Measurements from ENCODE around the gene AOAH.

The AOAH gene

DNA sequence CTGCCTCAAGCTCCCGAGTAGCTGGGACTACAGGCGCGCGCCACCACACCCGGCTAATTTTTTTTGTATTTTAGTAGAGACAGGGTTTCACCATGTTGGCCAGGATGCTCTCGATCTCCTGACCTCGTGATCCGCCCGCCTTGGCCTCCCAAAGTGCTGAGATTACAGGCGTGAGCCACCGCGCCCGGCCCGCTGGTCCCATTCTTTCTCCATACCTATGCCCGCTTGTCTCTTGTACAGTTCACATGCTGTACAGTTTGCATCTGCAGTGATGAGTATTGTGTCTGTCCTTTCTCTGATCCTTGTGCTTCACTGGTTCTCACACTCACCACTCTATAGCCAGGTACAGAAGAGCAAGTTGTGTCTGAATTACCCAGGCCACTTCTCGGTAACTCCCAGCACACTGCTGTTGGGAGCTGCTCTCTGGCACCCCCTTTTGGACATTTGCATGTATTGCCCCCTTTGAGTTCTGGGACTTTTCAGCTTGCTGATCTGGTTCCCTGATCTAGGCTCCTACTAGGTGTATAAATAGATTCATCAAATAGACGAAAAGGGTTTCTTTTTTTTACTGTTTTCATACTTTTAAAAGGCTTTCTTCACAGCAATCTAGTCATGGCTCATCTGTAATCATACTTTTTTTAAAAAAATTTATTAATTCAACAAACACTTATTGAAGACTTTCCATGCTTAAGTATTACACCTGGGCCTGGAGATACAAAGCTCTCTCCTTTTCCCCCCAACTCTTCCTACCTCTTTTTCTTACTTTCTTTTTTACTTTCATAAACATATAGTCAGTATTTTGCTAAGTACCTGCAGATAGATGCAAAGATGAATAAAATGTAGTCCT is 53.5 kb downstream of the AOAH start:
- DNase-seq (ENCODE audit: low read depth), result no peak
- no peak overlapping the region for H3K4me3 ChIP-seq (ENCODE audit: low read length)
- TF ChIP-seq, protein P1, sequence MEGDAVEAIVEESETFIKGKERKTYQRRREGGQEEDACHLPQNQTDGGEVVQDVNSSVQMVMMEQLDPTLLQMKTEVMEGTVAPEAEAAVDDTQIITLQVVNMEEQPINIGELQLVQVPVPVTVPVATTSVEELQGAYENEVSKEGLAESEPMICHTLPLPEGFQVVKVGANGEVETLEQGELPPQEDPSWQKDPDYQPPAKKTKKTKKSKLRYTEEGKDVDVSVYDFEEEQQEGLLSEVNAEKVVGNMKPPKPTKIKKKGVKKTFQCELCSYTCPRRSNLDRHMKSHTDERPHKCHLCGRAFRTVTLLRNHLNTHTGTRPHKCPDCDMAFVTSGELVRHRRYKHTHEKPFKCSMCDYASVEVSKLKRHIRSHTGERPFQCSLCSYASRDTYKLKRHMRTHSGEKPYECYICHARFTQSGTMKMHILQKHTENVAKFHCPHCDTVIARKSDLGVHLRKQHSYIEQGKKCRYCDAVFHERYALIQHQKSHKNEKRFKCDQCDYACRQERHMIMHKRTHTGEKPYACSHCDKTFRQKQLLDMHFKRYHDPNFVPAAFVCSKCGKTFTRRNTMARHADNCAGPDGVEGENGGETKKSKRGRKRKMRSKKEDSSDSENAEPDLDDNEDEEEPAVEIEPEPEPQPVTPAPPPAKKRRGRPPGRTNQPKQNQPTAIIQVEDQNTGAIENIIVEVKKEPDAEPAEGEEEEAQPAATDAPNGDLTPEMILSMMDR (conservative IDR thresholded peaks at IDR 0.05; ENCODE audit: low read depth, low read length), result peak; percentile 98

DNA sequence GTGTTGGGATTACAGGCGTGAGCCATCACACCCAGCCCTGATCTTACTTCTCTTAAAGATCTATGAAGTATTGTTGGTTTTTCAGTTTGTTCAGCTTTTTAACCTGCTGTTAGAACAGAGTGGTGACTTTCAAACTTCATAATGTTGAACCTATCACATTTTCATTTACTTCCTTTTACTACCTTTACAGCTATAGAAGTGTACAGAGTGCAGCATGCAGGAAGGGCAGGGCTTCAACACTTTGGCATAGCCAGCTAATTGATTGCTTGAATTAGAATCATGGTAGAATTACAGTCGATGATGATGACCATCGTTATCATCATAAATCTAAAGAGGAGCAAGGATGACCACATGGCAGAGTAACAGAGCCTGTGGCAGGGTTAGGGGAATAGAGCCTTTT is 55.5 kb downstream of the AOAH start:
- H3K4me3 ChIP-seq (ENCODE audit: low read length), result no peak overlapping the region
- no peak for DNase-seq (ENCODE audit: low read depth)
- TF ChIP-seq, protein P1 (conservative IDR thresholded peaks at IDR 0.05; ENCODE audit: low read depth, low read length), result no peak

DNA sequence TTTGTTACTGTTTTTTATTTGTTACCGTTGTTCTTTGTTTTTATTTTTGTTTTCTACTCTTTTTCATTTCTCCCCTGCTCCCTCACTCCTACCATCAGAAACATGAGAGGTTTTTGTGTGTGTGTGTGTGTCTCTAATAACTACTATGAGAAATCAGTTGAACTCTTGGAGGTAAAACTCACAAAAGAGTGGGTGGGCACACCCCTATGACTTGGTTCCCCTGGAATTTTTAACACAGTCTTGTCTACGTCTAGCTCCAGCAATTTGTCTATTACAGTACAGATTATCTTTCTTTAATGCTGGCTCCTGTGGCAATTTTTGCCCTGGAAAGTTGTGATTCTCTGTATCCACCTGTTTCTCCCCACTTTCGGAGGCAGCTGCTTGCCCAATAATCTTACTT is 56.2 kb downstream of the AOAH start:
- no peak overlapping the region for H3K4me3 ChIP-seq (ENCODE audit: low read length)
- no peak for DNase-seq (ENCODE audit: low read depth)
- TF ChIP-seq, protein P1 (conservative IDR thresholded peaks at IDR 0.05; ENCODE audit: low read depth, low read length), result no peak

DNA sequence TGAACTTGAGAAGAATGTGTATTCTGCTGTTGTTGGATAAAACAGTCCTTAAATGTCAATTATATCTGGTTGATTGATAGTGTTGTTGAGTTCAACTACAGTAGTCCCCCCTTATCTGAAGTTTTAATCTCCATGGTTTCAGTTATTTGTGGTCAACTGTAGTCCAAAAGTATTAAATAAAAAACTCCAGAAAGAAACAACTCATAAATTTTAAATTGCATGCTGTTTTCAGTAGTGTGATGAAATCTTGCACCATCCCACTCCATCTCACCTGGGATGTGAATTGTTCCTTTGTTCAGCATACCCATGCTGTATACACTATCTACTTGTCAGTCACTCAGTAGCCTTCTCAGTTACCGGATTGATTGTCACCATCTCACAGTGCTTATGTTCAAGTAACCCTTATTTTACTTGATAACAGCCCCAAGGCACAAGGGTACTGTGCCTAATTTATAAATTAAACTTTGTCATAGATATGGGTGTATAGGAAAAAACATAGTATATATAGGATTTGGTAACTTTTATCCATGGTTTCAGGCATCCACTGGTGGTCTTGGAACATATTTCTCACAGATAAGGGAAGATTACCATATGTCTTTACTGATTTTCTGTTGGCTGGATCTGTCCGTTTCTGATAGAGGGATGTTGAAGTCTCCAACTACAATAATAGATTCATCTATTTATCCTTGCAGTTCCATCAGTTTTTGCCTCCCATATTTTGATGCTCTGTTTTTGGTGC is 57.1 kb downstream of the AOAH start:
- H3K4me3 ChIP-seq (ENCODE audit: low read length), result no peak overlapping the region
- DNase-seq (ENCODE audit: low read depth), result no peak
- TF ChIP-seq, protein P1 (conservative IDR thresholded peaks at IDR 0.05; ENCODE audit: low read depth, low read length), result no peak

DNA sequence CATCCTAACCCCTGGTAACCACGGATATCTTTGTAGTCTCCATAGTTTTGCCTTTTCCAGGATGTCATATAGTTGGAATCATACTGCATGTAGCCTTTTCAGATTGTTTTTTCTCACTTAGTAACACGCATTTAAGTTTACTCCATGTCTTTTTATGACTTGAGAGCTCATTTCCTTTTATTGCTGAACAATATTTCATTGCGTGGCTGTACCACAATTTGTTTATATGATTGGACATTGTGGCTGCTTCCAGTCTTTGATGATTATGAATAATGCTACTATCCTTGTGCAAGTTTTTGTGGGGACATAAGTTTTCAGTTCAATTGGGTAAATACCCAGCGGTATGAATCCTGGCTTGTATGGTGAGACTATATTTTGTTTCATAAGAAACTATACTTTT is 60.8 kb downstream of the AOAH start:
- no peak for DNase-seq (ENCODE audit: low read depth)
- no peak overlapping the region for H3K4me3 ChIP-seq (ENCODE audit: low read length)
- TF ChIP-seq, protein P1 (conservative IDR thresholded peaks at IDR 0.05; ENCODE audit: low read depth, low read length), result no peak

DNA sequence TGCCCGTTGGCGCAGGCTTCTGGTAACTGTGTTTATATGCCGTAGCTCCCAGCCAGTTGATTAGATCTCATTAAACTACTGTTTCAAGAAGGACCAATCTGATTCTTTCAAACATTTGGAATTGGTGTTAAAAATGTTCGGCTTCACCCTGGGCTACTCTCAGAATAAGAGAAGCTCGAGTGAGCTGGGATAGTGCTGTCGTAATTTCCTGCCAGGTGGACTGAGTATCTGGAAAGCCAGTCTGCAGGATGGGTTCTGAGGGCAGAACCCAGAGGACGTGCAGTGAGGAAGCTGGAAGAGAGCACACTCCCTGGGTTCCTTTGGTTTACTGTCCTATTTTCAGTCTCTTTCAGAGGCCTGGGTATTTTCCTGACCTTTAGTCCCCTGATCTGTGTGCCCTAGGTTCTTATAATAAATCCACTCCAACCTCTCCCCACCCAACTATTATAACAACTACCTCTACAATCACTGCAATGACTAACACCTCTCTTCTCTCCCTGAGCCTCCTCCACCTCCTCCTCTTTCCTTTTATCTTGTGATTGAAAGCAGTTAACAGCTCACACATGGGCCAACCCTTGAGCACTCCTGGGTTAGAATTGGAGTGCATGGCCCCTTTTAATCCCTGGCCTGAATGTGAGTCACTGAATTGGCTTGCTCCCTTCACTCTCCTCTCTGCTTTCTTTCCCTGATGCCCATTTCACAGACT is 63.0 kb downstream of the AOAH start:
- DNase-seq (ENCODE audit: low read depth), result peak; percentile 59
- TF ChIP-seq, protein P1 (conservative IDR thresholded peaks at IDR 0.05; ENCODE audit: low read depth, low read length), result no peak

More for the DNA sequence above, 63.0 kb downstream of the AOAH start:
- no peak overlapping the region for H3K4me3 ChIP-seq (ENCODE audit: low read length)
